ENCODE measurements around the gene ZNF800.
"Not testable (repeated sequence)": the region's sequence is repeated elsewhere in the genome, so short reads cannot be mapped to it uniquely, and the experiment has no call there.

The ZNF800 gene

DNA sequence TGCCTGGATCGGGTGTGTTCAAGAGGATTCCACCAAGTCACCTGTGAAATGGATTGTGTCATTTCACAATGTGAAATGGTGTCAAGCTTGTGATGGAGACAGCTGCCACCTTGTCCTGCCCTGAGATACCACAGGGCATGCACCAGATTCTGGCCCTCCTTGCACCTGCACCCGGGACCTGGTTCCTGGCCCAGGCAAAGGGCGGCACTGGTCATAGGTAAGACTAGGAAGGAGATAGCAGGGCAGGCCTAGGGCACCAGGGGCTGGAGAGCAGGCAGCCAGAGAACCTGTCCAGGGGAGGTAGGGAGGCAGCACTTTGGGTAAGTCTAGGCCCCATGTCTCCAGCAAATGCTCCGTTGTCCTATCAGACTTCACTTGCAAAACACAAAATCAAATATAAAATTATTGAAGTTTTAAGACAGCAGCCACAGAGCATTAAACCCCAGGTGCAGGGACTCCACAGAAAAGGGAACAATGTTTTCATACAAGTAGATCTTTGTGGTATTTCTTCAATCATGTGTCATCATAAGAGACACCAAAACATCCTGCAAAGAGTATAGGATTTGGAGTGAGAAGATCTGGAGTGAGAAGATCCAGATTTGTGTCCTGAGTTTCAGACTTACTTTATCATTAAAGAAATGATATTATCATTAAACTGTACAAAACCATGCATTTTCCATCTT, 22.7 kb upstream of the ZNF800 start:
- no peaks in the 10 kb centered on the region for H3K9me3 ChIP-seq (ENCODE audit: control insufficient read depth, low read length)
- no peaks in the 10 kb centered on the region for H3K27me3 ChIP-seq (replicated peaks; ENCODE audit: control insufficient read depth, insufficient read depth, low read length, poor library complexity, severe bottlenecking)
- DNase-seq: no peak
- no peak overlapping the region for H3K27ac ChIP-seq (ENCODE audit: insufficient read depth, low read length, poor library complexity, severe bottlenecking)
- peaks cover 9% of the 10 kb centered on the region for H3K4me1 ChIP-seq (ENCODE audit: control insufficient read depth, insufficient read depth, low read length, poor library complexity, severe bottlenecking)
- no peaks in the 10 kb centered on the region for H3K36me3 ChIP-seq (ENCODE audit: control insufficient read depth, insufficient read depth, low read length)
- H3K4me3 ChIP-seq (ENCODE audit: insufficient read depth, low read depth, low read length, poor library complexity, severe bottlenecking): no peak overlapping the region

DNA sequence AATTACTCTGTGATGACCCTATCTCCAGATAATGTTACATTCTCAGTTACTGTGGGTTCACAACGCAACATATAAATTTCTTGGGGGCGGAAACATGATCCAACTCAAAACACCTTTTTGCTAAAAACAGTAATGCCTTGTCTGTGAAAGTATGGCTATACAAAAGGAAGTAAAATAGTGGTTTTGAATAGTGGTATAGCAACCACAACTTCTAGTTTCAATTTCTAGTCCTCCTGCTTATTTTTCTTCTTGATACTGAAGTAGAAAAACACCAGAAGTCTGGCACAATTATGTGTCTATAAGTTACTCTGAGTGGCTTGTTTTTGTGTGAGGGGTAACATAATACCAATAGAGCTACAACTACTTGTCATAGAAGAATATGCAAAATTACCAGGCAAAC, 21.5 kb upstream of the ZNF800 start:
- DNase-seq: no peak
- H3K4me1 ChIP-seq (ENCODE audit: control insufficient read depth, insufficient read depth, low read length, poor library complexity, severe bottlenecking): peaks cover 9% of the 10 kb centered on the region
- H3K27ac ChIP-seq (ENCODE audit: insufficient read depth, low read length, poor library complexity, severe bottlenecking): peak overlapping the region; percentile 43

DNA sequence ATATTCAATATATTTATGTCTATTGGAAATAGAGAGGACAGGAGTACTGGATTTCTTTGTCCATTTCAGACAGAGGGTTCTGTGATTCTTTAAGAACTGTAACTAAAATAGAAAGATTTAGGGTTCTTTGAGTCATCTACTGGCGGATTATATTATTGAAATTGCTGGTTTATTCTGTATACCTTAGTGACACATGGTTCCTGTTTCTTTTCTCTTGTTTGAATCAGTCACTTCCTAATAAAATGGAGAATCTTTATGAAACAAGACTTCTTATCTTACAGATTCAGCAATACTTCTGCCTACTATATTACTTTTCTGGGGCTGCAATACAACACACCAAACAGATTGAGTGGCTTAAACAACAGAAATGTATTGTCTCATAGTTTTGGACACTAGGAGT, 20.8 kb upstream of the ZNF800 start:
- H3K27ac ChIP-seq (ENCODE audit: insufficient read depth, low read length, poor library complexity, severe bottlenecking): peak overlapping the region; percentile 43
- no peaks in the 10 kb centered on the region for H3K27me3 ChIP-seq (replicated peaks; ENCODE audit: control insufficient read depth, insufficient read depth, low read length, poor library complexity, severe bottlenecking)
- no peaks in the 10 kb centered on the region for H3K9me3 ChIP-seq (ENCODE audit: control insufficient read depth, low read length)
- no peak for DNase-seq
- H3K4me3 ChIP-seq (ENCODE audit: insufficient read depth, low read depth, low read length, poor library complexity, severe bottlenecking): no peak overlapping the region
- peaks cover 9% of the 10 kb centered on the region for H3K4me1 ChIP-seq (ENCODE audit: control insufficient read depth, insufficient read depth, low read length, poor library complexity, severe bottlenecking)
- no peaks in the 10 kb centered on the region for H3K36me3 ChIP-seq (ENCODE audit: control insufficient read depth, insufficient read depth, low read length)

More for the DNA sequence above, 21.5 kb upstream of the ZNF800 start:
- Histone ChIP-seq H3K9me3 (ENCODE audit: control insufficient read depth, low read length) (no peaks in the 10 kb centered on the region), H3K4me3 (ENCODE audit: insufficient read depth, low read depth, low read length, poor library complexity, severe bottlenecking) (peak overlapping the region; percentile 4), H3K36me3 (ENCODE audit: control insufficient read depth, insufficient read depth, low read length) (no peaks in the 10 kb centered on the region), H3K27me3 (replicated peaks; ENCODE audit: control insufficient read depth, insufficient read depth, low read length, poor library complexity, severe bottlenecking) (no peaks in the 10 kb centered on the region)

DNA sequence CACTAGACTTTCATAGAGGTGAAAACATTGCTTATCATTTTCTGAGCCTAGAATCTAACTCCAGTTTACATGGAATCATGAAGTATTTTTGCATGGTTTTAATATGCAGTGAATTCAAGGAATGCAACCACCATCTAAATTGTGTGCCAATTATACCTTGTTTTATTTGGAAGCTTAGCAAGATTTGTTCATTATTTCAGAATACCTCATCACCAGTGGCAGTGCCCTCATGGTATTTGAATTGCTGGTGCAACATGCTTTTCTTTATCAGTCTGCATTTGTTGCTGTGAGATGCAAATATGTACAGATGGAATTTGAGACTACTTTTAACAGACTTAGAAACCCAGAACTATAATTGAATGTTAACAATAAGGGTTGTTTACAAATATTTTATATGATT, 18.7 kb upstream of the ZNF800 start:
- DNase-seq: no peak
- Histone ChIP-seq H3K9me3 (ENCODE audit: control insufficient read depth, low read length) (no peaks in the 10 kb centered on the region), H3K36me3 (ENCODE audit: control insufficient read depth, insufficient read depth, low read length) (no peaks in the 10 kb centered on the region), H3K27me3 (replicated peaks; ENCODE audit: control insufficient read depth, insufficient read depth, low read length, poor library complexity, severe bottlenecking) (no peaks in the 10 kb centered on the region), H3K4me1 (ENCODE audit: control insufficient read depth, insufficient read depth, low read length, poor library complexity, severe bottlenecking) (peaks cover 5% of the 10 kb centered on the region), H3K4me3 (ENCODE audit: insufficient read depth, low read depth, low read length, poor library complexity, severe bottlenecking) (no peak overlapping the region), H3K27ac (ENCODE audit: insufficient read depth, low read length, poor library complexity, severe bottlenecking) (no peak overlapping the region)

GRCh38 chr7:127409629-127410028, 17.1 kb upstream of the ZNF800 start:
- Histone ChIP-seq H3K36me3 (ENCODE audit: control insufficient read depth, insufficient read depth, low read length) (no peaks in the 10 kb centered on the region), H3K4me3 (ENCODE audit: insufficient read depth, low read depth, low read length, poor library complexity, severe bottlenecking) (no peak overlapping the region), H3K27ac (ENCODE audit: insufficient read depth, low read length, poor library complexity, severe bottlenecking) (no peak overlapping the region), H3K27me3 (replicated peaks; ENCODE audit: control insufficient read depth, insufficient read depth, low read length, poor library complexity, severe bottlenecking) (no peaks in the 10 kb centered on the region), H3K9me3 (ENCODE audit: control insufficient read depth, low read length) (no peaks in the 10 kb centered on the region), H3K4me1 (ENCODE audit: control insufficient read depth, insufficient read depth, low read length, poor library complexity, severe bottlenecking) (peaks cover 4% of the 10 kb centered on the region)
- no peak for DNase-seq

GRCh38 chr7:127404286-127405072, 12.0 kb upstream of the ZNF800 start:
- DNase-seq: no peak
- H3K4me3 ChIP-seq (ENCODE audit: insufficient read depth, low read depth, low read length, poor library complexity, severe bottlenecking): no peak overlapping the region
- H3K27me3 ChIP-seq (replicated peaks; ENCODE audit: control insufficient read depth, insufficient read depth, low read length, poor library complexity, severe bottlenecking): no peaks in the 10 kb centered on the region
- no peak overlapping the region for H3K27ac ChIP-seq (ENCODE audit: insufficient read depth, low read length, poor library complexity, severe bottlenecking)
- no peaks in the 10 kb centered on the region for H3K36me3 ChIP-seq (ENCODE audit: control insufficient read depth, insufficient read depth, low read length)
- no peaks in the 10 kb centered on the region for H3K4me1 ChIP-seq (ENCODE audit: control insufficient read depth, insufficient read depth, low read length, poor library complexity, severe bottlenecking)
- H3K9me3 ChIP-seq (ENCODE audit: control insufficient read depth, low read length): no peaks in the 10 kb centered on the region

- Histone ChIP-seq H3K4me3 (ENCODE audit: insufficient read depth, low read depth, low read length, poor library complexity, severe bottlenecking) (no peak overlapping the region), H3K36me3 (ENCODE audit: control insufficient read depth, insufficient read depth, low read length) (no peaks in the 10 kb centered on the region), H3K4me1 (ENCODE audit: control insufficient read depth, insufficient read depth, low read length, poor library complexity, severe bottlenecking) (peaks cover 9% of the 10 kb centered on the region), H3K27ac (ENCODE audit: insufficient read depth, low read length, poor library complexity, severe bottlenecking) (no peak overlapping the region), H3K9me3 (ENCODE audit: control insufficient read depth, low read length) (no peaks in the 10 kb centered on the region), H3K27me3 (replicated peaks; ENCODE audit: control insufficient read depth, insufficient read depth, low read length, poor library complexity, severe bottlenecking) (no peaks in the 10 kb centered on the region)
- DNase-seq: no peak
Measured at GRCh38 chr7:127396184-127396583, 3.7 kb upstream of the ZNF800 start.

DNA sequence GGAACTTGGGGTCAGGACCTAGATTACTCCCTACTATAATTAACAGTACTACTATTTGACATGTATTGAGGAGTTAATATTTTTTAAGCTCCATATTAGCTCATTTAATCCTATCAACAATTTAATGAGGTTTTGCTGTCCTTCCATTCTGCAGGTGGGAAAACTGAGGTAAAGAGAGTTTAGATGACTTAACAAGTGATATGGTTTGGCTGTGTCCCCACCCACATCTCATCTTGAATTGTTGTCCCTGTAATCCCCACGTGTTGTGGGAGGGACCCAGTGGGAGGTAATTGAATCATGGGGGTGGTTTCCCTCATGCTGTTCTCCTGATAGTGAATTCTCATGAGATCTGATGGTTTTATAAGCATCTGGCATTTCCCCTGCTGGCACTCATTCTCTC, 2.6 kb upstream of the ZNF800 start:
- H3K4me1 ChIP-seq (ENCODE audit: control insufficient read depth, insufficient read depth, low read length, poor library complexity, severe bottlenecking): peaks cover 14% of the 10 kb centered on the region
- DNase-seq; H3K27me3 ChIP-seq (replicated peaks; ENCODE audit: control insufficient read depth, insufficient read depth, low read length, poor library complexity, severe bottlenecking); H3K9me3 ChIP-seq (ENCODE audit: control insufficient read depth, low read length); H3K27ac ChIP-seq (ENCODE audit: insufficient read depth, low read length, poor library complexity, severe bottlenecking); H3K36me3 ChIP-seq (ENCODE audit: control insufficient read depth, insufficient read depth, low read length); H3K4me3 ChIP-seq (ENCODE audit: insufficient read depth, low read depth, low read length, poor library complexity, severe bottlenecking): not testable (repeated sequence)

GRCh38 chr7:127393368-127394058, 1.0 kb upstream of the ZNF800 start:
- no peak for DNase-seq
- H3K4me1 ChIP-seq (ENCODE audit: control insufficient read depth, insufficient read depth, low read length, poor library complexity, severe bottlenecking): peaks cover 14% of the 10 kb centered on the region
- no peaks in the 10 kb centered on the region for H3K27me3 ChIP-seq (replicated peaks; ENCODE audit: control insufficient read depth, insufficient read depth, low read length, poor library complexity, severe bottlenecking)
- H3K4me3 ChIP-seq (ENCODE audit: insufficient read depth, low read depth, low read length, poor library complexity, severe bottlenecking): peak overlapping the region; percentile 99
- no peaks in the 10 kb centered on the region for H3K9me3 ChIP-seq (ENCODE audit: control insufficient read depth, low read length)
- peak overlapping the region; percentile 93 for H3K27ac ChIP-seq (ENCODE audit: insufficient read depth, low read length, poor library complexity, severe bottlenecking)
- H3K36me3 ChIP-seq (ENCODE audit: control insufficient read depth, insufficient read depth, low read length): peaks cover 2% of the 10 kb centered on the region

- Histone ChIP-seq H3K36me3 (ENCODE audit: control insufficient read depth, insufficient read depth, low read length) (peaks cover 11% of the 10 kb centered on the region), H3K4me1 (ENCODE audit: control insufficient read depth, insufficient read depth, low read length, poor library complexity, severe bottlenecking) (peaks cover 14% of the 10 kb centered on the region), H3K4me3 (ENCODE audit: insufficient read depth, low read depth, low read length, poor library complexity, severe bottlenecking) (peak overlapping the region; percentile 99), H3K27ac (ENCODE audit: insufficient read depth, low read length, poor library complexity, severe bottlenecking) (peak overlapping the region; percentile 93), H3K27me3 (replicated peaks; ENCODE audit: control insufficient read depth, insufficient read depth, low read length, poor library complexity, severe bottlenecking) (no peaks in the 10 kb centered on the region), H3K9me3 (ENCODE audit: control insufficient read depth, low read length) (no peaks in the 10 kb centered on the region)
- DNase-seq: peak; percentile 46 to 56 (median 52)
Measured at GRCh38 chr7:127392182-127392565, 334 bp downstream of the ZNF800 start.

Data from effector memory CD4-positive, alpha-beta T cell (primary cell).